ENCODE results near the gene CLTC.

- TF ChIP-seq EZH2 (IDR thresholded peaks at IDR 0.05; ENCODE audit: borderline replicate concordance, insufficient read depth, low read depth, low read length, poor library complexity, severe bottlenecking) = no peak
- no peak for TF ChIP-seq CTCF (IDR thresholded peaks at IDR 0.05)
These were observed 8.2 kb upstream of the CLTC start for GRCh38 chr17:59611503-59611902.
